ENCODE data around the gene MYDGF. TPM values are rescaled to one million over a fixed set of nuclear protein-coding genes. Genes with fewer than 3 reads are reported as not detected.

Gene MYDGF
- total and polyA plus RNA-seq, 9 of the 15 experiments (the other 6 are each of a cell fraction or from before 2014, with no cell fraction given): 4.2 to 141 (median 82.1) TPM

- TF ChIP-seq RREB1 (CRISPR knock-in tag; IDR thresholded peaks at IDR 0.05) (no peak), FOXJ2 (tag; IDR thresholded peaks at IDR 0.05) (no peak), NEUROD1 (IDR thresholded peaks at IDR 0.05; ENCODE audit: borderline replicate concordance, low read depth, low read length, partially characterized antibody) (peak; percentile 90), TEAD1 (CRISPR knock-in tag; IDR thresholded peaks at IDR 0.05) (peak in 1 of 2 experiments; percentile 87; a peak in 2 of 4 replicates), TRIM25 (IDR thresholded peaks at IDR 0.05; ENCODE audit: borderline replicate concordance) (no peak), TRIM28 (IDR thresholded peaks at IDR 0.05) (peak; percentile 73; the same call in 1 of the 2 replicates), ZBTB2 (IDR thresholded peaks at IDR 0.05) (peak; percentile 66), ZNF134 (CRISPR knock-in tag; conservative IDR thresholded peaks at IDR 0.05) (no peak), SPI1 (IDR thresholded peaks at IDR 0.05; ENCODE audit: borderline replicate concordance, low read depth, low read length) (peak; percentile 78; the same call in 1 of the 2 replicates), KDM1A (IDR thresholded peaks at IDR 0.05) (peak in 1 of 2 experiments; percentile 27; a peak in 1 of 4 replicates), DEAF1 (CRISPR knock-in tag; IDR thresholded peaks at IDR 0.05) (no peak), BMI1 (IDR thresholded peaks at IDR 0.05; ENCODE audit: low read length) (no peak), HDAC2 (IDR thresholded peaks at IDR 0.05) (peak; percentile 86), CREB5 (CRISPR knock-in tag; IDR thresholded peaks at IDR 0.05) (no peak), ZSCAN32 (CRISPR knock-in tag; IDR thresholded peaks at IDR 0.05) (no peak), ZNF444 (CRISPR knock-in tag; IDR thresholded peaks at IDR 0.05) (no peak)
Observed at GRCh38 chr19:4638828-4639530, 31.2 kb downstream of the MYDGF start, which contains the start of gene TNFAIP8L1 (continued).

Measured in K562 (cell line).